ENCODE results near the gene DSCAM. TPM values are rescaled to one million over a fixed set of nuclear protein-coding genes. Genes with fewer than 3 reads are reported as not detected.

The DSCAM gene
- total and polyA plus RNA-seq, 3 donors from 2014 or later, result 0.70 to 2.3 (median 2.0) TPM

DNA sequence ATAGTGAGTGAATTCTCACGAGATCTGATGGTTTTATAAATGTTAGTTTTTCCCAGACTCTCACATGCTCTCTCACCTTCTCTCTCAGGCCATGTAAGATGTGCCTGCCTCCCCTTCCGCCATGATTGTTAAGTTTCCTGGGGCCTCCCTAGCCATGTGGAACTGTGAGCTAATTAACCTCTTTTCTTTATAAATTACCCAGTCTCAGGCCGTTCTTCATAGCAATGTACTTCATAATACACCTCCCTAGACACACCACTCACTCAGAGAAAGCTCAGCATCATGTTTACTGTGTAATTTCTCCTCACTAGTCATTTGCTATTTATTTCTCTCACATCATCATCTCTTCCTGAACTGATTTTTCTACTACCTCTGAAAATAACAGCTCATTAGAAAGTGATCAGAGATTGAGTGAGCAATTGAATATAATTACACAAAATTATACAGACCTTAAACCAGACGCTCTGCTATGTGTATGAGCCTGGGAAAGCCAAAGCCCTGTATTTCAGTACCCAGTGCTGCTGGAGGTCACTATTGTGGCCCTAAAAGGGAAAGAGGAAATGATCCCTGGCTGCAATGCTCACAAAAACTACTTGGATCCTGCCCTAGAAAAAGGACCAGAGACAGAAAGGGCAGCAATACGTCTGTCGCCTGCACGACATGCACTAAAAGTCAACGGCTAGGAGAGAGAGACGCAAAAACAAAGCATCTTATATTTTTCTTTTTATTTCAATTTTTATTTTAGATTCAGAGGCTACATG, 284.5 kb downstream of the DSCAM start:
- DNase-seq, result no peak

DNA sequence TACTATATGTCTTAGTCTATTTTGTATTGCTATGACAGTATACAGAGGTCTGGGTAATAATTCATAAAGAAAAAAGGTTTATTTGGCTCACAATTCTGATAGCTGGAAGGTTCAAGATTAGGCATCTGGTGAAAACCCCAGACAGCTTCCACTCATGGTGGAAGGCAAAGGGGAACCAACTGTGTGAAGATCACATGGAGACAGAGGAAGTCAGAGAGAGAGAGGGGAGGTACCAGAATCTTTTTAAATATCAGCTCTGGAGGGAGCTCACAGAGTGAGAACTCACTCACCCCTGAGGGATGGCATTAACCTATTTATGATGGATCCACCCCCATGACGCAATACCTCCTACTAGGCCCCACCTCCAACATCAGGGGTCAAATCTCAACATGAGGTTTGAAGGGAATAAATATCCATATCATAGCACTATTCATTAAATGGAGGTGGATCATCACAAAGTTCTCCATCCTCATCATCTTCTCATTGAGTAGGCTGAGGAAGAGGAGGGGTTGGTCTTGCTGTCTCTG, 290.5 kb downstream of the DSCAM start:
- no peak for TF ChIP-seq POLR2A (IDR thresholded peaks at IDR 0.05)
- TF ChIP-seq, protein P1, sequence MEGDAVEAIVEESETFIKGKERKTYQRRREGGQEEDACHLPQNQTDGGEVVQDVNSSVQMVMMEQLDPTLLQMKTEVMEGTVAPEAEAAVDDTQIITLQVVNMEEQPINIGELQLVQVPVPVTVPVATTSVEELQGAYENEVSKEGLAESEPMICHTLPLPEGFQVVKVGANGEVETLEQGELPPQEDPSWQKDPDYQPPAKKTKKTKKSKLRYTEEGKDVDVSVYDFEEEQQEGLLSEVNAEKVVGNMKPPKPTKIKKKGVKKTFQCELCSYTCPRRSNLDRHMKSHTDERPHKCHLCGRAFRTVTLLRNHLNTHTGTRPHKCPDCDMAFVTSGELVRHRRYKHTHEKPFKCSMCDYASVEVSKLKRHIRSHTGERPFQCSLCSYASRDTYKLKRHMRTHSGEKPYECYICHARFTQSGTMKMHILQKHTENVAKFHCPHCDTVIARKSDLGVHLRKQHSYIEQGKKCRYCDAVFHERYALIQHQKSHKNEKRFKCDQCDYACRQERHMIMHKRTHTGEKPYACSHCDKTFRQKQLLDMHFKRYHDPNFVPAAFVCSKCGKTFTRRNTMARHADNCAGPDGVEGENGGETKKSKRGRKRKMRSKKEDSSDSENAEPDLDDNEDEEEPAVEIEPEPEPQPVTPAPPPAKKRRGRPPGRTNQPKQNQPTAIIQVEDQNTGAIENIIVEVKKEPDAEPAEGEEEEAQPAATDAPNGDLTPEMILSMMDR (IDR thresholded peaks at IDR 0.05), result no peak
- Histone ChIP-seq H3K27ac (no peak overlapping the region), H3K36me3 (ENCODE audit: low read depth, missing control alignments) (no peaks in the 10 kb centered on the region), H3K4me3 (no peak overlapping the region), H3K9me3 (no peaks in the 10 kb centered on the region), H3K27me3 (no peaks in the 10 kb centered on the region), H3K4me1 (no peaks in the 10 kb centered on the region)
- intact Hi-C loops (cut with DNase I; ENCODE audit: low total_unique reads), result no loop called here
- WGBS, 2 donors, result 33 to 40% methylated on average over 1 of the region's 1 CpG
- no peak for DNase-seq

More for the DNA sequence above, 284.5 kb downstream of the DSCAM start:
- 77 to 81% methylated on average over 9 of the region's 9 CpGs for WGBS, 2 donors
- Histone ChIP-seq H3K4me3 (no peak overlapping the region), H3K4me1 (no peaks in the 10 kb centered on the region), H3K36me3 (ENCODE audit: low read depth, missing control alignments) (no peaks in the 10 kb centered on the region), H3K9me3 (no peaks in the 10 kb centered on the region), H3K27ac (no peak overlapping the region), H3K27me3 (no peaks in the 10 kb centered on the region)
- intact Hi-C loops (cut with DNase I; ENCODE audit: low total_unique reads), result no loop called here
- TF ChIP-seq POLR2A (IDR thresholded peaks at IDR 0.05), result no peak
- TF ChIP-seq, protein P1 (IDR thresholded peaks at IDR 0.05), result no peak

DNA sequence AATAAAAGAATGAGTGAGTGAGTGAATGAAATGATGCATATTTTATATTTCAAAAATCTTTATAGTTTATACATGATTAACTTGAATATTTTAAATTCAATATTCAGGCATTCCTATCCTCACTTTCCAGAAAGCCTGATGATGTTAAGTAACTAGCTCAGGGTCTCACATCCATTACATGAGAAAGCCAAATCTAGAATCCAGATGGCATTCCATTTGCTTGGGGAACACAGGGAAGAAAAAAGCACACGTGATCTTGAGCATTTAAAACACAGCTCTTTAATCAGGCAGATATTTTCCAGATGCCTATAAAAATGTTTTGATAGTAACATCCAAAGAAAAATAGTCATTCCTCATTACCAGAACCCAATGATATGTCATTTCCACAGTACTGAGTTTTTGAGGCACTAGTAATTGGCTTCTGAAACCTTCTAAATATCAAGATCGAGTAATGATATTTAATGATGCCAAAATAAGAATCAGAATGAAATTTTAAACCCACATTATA, 291.9 kb downstream of the DSCAM start:
- intact Hi-C loops (cut with DNase I; ENCODE audit: low total_unique reads), result no loop called here
- no peaks in the 10 kb centered on the region for H3K4me1 ChIP-seq
- no peaks in the 10 kb centered on the region for H3K27me3 ChIP-seq
- H3K36me3 ChIP-seq (ENCODE audit: low read depth, missing control alignments), result no peaks in the 10 kb centered on the region
- H3K9me3 ChIP-seq, result no peaks in the 10 kb centered on the region
- H3K27ac ChIP-seq, result no peak overlapping the region
- no peak overlapping the region for H3K4me3 ChIP-seq
- DNase-seq, result no peak
- TF ChIP-seq, protein P1 (IDR thresholded peaks at IDR 0.05), result no peak
- no peak for TF ChIP-seq POLR2A (IDR thresholded peaks at IDR 0.05)
- 68 to 76% methylated on average over 2 of the region's 2 CpGs for WGBS, 2 donors

DNA sequence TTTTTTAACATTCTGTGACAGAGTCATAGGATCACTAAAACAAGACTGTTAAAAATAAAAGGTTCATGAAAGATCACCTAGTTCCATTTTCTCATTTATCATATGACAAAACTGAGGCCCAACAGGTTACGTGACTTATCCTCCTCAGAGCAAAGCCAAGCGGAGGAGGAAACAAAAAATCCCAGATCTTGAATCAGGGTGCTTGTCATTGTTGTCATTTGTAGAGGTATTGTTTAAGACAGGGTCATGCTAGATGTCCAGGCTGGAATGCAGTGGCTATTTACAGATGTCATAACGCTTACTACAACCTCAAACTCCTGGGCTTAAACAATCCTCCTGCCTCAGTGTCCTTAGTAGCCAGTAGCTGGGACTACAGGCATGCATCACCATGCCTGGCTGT, 293.2 kb downstream of the DSCAM start:
- Histone ChIP-seq H3K27me3 (no peaks in the 10 kb centered on the region), H3K36me3 (ENCODE audit: low read depth, missing control alignments) (no peaks in the 10 kb centered on the region), H3K27ac (no peak overlapping the region), H3K4me1 (no peaks in the 10 kb centered on the region), H3K9me3 (no peaks in the 10 kb centered on the region), H3K4me3 (no peak overlapping the region)
- no peak for DNase-seq
- no peak for TF ChIP-seq POLR2A (IDR thresholded peaks at IDR 0.05)
- TF ChIP-seq, protein P1 (IDR thresholded peaks at IDR 0.05), result no peak
- intact Hi-C loops (cut with DNase I; ENCODE audit: low total_unique reads), result no loop called here
- 89 to 91% methylated on average over 3 of the region's 3 CpGs for WGBS, 2 donors
